Tibial artery (tissue), 4 donors: ENCODE data around the gene CD109.

Experiments
- DNase-seq, 2 donors: peaks; one replicate each; pipeline ENCODE4 v3.0.0-alpha.2; 2019
- H3K27ac ChIP-seq, 2 donors: fragments of 200-600 bp; sonication (generic) in 1 of 2; 1 replicate in 1 of 2; 2 replicates in 1 of 2; pipeline ENCODE4 v1.5.1; 2018 to 2019; ENCODE audit warnings: mild to moderate bottlenecking in 1 of 2
- H3K27me3 ChIP-seq, 2 donors: fragments of 200-600 bp; sonication (generic) in 1 of 2; one replicate each; pipeline versions ENCODE4 v1.5.1 to v1.6.0; 2016 to 2019
- H3K36me3 ChIP-seq, 3 donors: fragments of 200-600 bp; sonication (generic) in 2 of 3; one replicate each; pipeline ENCODE4 v1.5.1; 2016 to 2019; ENCODE audit warnings: mild to moderate bottlenecking in 2 of 3
- H3K4me1 ChIP-seq, 4 donors: fragments of 200-600 bp; sonication (generic) in 2 of 4; 1 replicate in 3 of 4; 2 replicates in 1 of 4; pipeline ENCODE4 v1.5.1; 2016 to 2019
- H3K4me3 ChIP-seq, 2 donors: fragments of 200-600 bp; sonication (generic) in 1 of 2; 1 replicate in 1 of 2; 2 replicates in 1 of 2; pipeline ENCODE4 v1.5.1; 2018 to 2019; ENCODE audit warnings: mild to moderate bottlenecking in 2 of 2
- H3K9me3 ChIP-seq, 3 donors: fragments of 200-600 bp; sonication (generic) in 1 of 3; one replicate each; pipeline ENCODE4 v1.5.1; 2016 to 2019
- intact Hi-C: fragments of 100-400 bp; cut with DNase I; formaldehyde crosslinking; loops from one replicate; pipeline ENCODE4 v1.15.0; 2023; ENCODE audit warnings: low total_unique reads
- TF ChIP-seq, protein P1 (sequence below), 2 experiments: fragments of 200-600 bp in 1 of 2; fragments of 450-650 bp in 1 of 2; IDR thresholded peaks; one replicate each; pipeline ENCODE4 v1.5.1; 2017 to 2019; ENCODE audit warnings: antibody characterized with exemption in 2 of 2, mild to moderate bottlenecking in 1 of 2, moderate library complexity in 1 of 2

The CD109 gene

GRCh38 chr6:73867411-73867810 lies 171.4 kb downstream of the CD109 start:
- intact Hi-C loops: no loop called here
- no peak overlapping the region for H3K27ac ChIP-seq
- no peak overlapping the region for H3K4me3 ChIP-seq
- TF ChIP-seq, protein P1, sequence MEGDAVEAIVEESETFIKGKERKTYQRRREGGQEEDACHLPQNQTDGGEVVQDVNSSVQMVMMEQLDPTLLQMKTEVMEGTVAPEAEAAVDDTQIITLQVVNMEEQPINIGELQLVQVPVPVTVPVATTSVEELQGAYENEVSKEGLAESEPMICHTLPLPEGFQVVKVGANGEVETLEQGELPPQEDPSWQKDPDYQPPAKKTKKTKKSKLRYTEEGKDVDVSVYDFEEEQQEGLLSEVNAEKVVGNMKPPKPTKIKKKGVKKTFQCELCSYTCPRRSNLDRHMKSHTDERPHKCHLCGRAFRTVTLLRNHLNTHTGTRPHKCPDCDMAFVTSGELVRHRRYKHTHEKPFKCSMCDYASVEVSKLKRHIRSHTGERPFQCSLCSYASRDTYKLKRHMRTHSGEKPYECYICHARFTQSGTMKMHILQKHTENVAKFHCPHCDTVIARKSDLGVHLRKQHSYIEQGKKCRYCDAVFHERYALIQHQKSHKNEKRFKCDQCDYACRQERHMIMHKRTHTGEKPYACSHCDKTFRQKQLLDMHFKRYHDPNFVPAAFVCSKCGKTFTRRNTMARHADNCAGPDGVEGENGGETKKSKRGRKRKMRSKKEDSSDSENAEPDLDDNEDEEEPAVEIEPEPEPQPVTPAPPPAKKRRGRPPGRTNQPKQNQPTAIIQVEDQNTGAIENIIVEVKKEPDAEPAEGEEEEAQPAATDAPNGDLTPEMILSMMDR (IDR thresholded peaks at IDR 0.05): no peak
- H3K27me3 ChIP-seq: no peaks in the 10 kb centered on the region
- H3K36me3 ChIP-seq: no peaks in the 10 kb centered on the region
- no peak for DNase-seq
- H3K4me1 ChIP-seq: no peaks in the 10 kb centered on the region
- no peaks in the 10 kb centered on the region for H3K9me3 ChIP-seq

GRCh38 chr6:73870907-73871306 lies 174.9 kb downstream of the CD109 start:
- Histone ChIP-seq H3K4me1 (no peaks in the 10 kb centered on the region), H3K36me3 (no peaks in the 10 kb centered on the region), H3K27ac (no peak overlapping the region), H3K4me3 (no peak overlapping the region), H3K27me3 (no peaks in the 10 kb centered on the region), H3K9me3 (no peaks in the 10 kb centered on the region)
- no peak for DNase-seq
- TF ChIP-seq, protein P1 (IDR thresholded peaks at IDR 0.05): no peak
- intact Hi-C loops: no loop called here

GRCh38 chr6:73873081-73873480 lies 177.1 kb downstream of the CD109 start:
- H3K27me3 ChIP-seq: no peaks in the 10 kb centered on the region
- TF ChIP-seq, protein P1 (IDR thresholded peaks at IDR 0.05): no peak
- H3K4me3 ChIP-seq: no peak overlapping the region
- no peaks in the 10 kb centered on the region for H3K9me3 ChIP-seq
- intact Hi-C loops: no loop called here
- no peak overlapping the region for H3K27ac ChIP-seq
- H3K36me3 ChIP-seq: no peaks in the 10 kb centered on the region
- DNase-seq: no peak
- H3K4me1 ChIP-seq: no peaks in the 10 kb centered on the region
